ENCODE measurements around the gene RANBP2.
"Not testable (repeated sequence)": the region's sequence is repeated elsewhere in the genome, so short reads cannot be mapped to it uniquely, and the experiment has no call there.

- TF ChIP-seq CTCF, POLR2A (IDR thresholded peaks at IDR 0.05): not testable (repeated sequence)
These were observed 30.2 kb upstream of the RANBP2 start for GRCh38 chr2:108688818-108689756.
